PFSK-1 (cell line): Measurements from ENCODE around the gene FURIN.

Source experiments
- POLR2AphosphoS5 ChIP-seq: IDR thresholded peaks from 2 replicates; pipeline ENCODE4 v1.6.1; 2012; ENCODE audit warnings: low read depth, mild to moderate bottlenecking, control low read depth, low read length, moderate library complexity
- REST ChIP-seq, 2 experiments: IDR thresholded peaks; 2 replicates each; pipeline versions ENCODE4 v1.6.1 to v1.8.0; 2011 to 2012; ENCODE audit warnings: low read depth in 2 of 2, low read length in 2 of 2, control low read depth in 1 of 2, inconsistent platforms in 1 of 2, mild to moderate bottlenecking in 1 of 2, moderate library complexity in 1 of 2; ENCODE audit not compliant: insufficient read depth in 1 of 2

GRCh38 chr15:90868261-90868689 is at the start of gene FURIN:
- TF ChIP-seq POLR2AphosphoS5, result no peak
- TF ChIP-seq REST (IDR thresholded peaks at IDR 0.05; ENCODE audit: insufficient read depth in 1 of 2, low read depth in 2 of 2, low read length in 2 of 2), result no peak
